Measurements from ENCODE around the gene CIZ1. TPM values are rescaled to one million over a fixed set of nuclear protein-coding genes. Genes with fewer than 3 reads are reported as not detected.

CIZ1 gene
- total and polyA plus RNA-seq, 9 of the 15 experiments (the other 6 are each of a cell fraction or from before 2014, with no cell fraction given), result 6.6 to 329 (median 87.8) TPM

DNA sequence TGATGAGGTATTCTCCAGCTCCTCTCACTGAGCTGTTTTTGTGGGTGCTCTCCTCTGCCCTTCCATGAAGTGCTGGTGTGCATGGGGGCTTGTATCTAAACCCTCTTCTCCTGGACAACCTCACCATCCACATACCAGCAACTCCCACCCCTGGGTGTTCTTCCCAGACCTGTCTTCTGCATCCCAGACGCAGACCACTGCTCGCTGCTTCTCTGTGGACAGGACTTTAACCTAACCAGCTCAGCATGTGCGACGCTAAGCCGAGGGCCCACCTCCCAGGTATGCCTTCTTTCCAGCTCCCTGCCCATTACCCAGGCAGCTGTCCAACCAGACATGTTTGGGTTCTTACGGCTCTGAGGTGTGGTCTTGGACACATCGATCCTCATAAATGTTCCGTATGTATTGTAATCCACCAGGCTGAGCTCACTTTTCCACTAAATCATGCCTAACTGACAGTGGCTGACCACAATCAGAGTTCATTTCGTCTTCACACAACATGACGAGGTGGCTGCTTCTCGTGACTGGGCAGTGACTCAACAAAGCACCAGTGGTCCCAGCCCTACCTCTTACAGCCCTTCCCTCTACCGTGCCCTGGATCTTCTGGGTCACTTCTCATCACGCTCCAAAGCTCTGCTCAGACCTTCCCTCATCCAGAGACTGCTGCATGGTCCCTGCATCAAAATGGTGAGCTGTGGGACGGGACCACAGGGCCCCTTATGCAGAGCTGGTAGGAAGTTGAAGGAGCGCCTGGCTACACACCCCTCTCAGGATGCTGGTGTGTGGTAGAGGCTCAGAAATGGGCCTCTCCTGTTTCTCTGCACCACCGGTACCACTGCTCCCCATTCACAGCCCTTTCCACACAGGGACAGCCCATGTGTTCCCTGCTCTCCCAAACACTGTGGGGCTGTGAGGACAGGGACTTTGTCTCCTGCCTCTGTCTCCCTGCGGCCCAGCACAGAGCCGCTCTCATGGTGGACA is 54.3 kb downstream of the CIZ1 start (continued):
- TF ChIP-seq, protein P1, sequence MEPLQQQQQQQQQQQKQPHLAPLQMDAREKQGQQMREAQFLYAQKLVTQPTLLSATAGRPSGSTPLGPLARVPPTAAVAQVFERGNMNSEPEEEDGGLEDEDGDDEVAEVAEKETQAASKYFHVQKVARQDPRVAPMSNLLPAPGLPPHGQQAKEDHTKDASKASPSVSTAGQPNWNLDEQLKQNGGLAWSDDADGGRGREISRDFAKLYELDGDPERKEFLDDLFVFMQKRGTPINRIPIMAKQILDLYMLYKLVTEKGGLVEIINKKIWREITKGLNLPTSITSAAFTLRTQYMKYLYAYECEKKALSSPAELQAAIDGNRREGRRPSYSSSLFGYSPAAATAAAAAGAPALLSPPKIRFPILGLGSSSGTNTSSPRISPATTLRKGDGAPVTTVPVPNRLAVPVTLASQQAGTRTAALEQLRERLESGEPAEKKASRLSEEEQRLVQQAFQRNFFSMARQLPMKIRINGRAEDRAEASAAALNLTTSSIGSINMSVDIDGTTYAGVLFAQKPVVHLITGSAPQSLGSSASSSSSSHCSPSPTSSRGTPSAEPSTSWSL (CRISPR knock-in tag; IDR thresholded peaks at IDR 0.05; ENCODE audit: borderline replicate concordance), result no peak
- TF ChIP-seq SMARCA4 (IDR thresholded peaks at IDR 0.05) (peak; percentile 12; the same call in 1 of the 2 replicates), RNF2 (IDR thresholded peaks at IDR 0.05) (no peak), NFYB (IDR thresholded peaks at IDR 0.05; ENCODE audit: extremely low read depth, insufficient read length) (no peak), MAFG (tag; conservative IDR thresholded peaks at IDR 0.05) (peak; percentile 36; the same call in 1 of the 2 replicates), CREB1 (IDR thresholded peaks at IDR 0.05) (peak; percentile 68), CREB1 (CRISPR knock-in tag; IDR thresholded peaks at IDR 0.05) (peak; percentile 62), MEIS2 (IDR thresholded peaks at IDR 0.05; ENCODE audit: partially characterized antibody) (peak; percentile 95), ZC3H4 (CRISPR knock-in tag; IDR thresholded peaks at IDR 0.05; ENCODE audit: borderline replicate concordance) (no peak), PHF8 (IDR thresholded peaks at IDR 0.05; ENCODE audit: borderline replicate concordance, low read length) (no peak), ZNF699 (CRISPR knock-in tag; IDR thresholded peaks at IDR 0.05; ENCODE audit: insufficient replicate concordance) (no peak), SRSF7 (optimal IDR thresholded peaks at IDR 0.05; ENCODE audit: low read depth, low read length) (no peak), ATF7 (IDR thresholded peaks at IDR 0.05) (peak; percentile 42; the same call in 1 of the 2 replicates), PPARD (CRISPR knock-in tag; IDR thresholded peaks at IDR 0.05) (no peak), DDX20 (tag; IDR thresholded peaks at IDR 0.05; ENCODE audit: low read depth) (no peak), ZKSCAN3 (CRISPR knock-in tag; IDR thresholded peaks at IDR 0.05) (no peak), MAZ (CRISPR knock-in tag; conservative IDR thresholded peaks at IDR 0.05 in 1 of 2, IDR thresholded peaks at IDR 0.05 in 1 of 2) (no peak), MBD2 (IDR thresholded peaks at IDR 0.05; ENCODE audit: borderline replicate concordance, low read depth) (no peak), BRD4 (IDR thresholded peaks at IDR 0.05) (no peak), BHLHE40 (IDR thresholded peaks at IDR 0.05; ENCODE audit: low read length) (peak; percentile 87), ZNF274 (IDR thresholded peaks at IDR 0.05; ENCODE audit: borderline replicate concordance, low read depth, low read length) (no peak), ZNF24 (IDR thresholded peaks at IDR 0.05) (no peak), ZNF217 (CRISPR knock-in tag; IDR thresholded peaks at IDR 0.05) (no peak)
- TF ChIP-seq, protein P2, sequence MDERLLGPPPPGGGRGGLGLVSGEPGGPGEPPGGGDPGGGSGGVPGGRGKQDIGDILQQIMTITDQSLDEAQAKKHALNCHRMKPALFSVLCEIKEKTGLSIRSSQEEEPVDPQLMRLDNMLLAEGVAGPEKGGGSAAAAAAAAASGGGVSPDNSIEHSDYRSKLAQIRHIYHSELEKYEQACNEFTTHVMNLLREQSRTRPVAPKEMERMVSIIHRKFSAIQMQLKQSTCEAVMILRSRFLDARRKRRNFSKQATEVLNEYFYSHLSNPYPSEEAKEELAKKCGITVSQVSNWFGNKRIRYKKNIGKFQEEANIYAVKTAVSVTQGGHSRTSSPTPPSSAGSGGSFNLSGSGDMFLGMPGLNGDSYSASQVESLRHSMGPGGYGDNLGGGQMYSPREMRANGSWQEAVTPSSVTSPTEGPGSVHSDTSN (CRISPR knock-in tag; IDR thresholded peaks at IDR 0.05; ENCODE audit: low read depth), result peak; percentile 32; the same call in 1 of the 2 replicates
- TF ChIP-seq, protein P2 (tag; conservative IDR thresholded peaks at IDR 0.05; ENCODE audit: low read depth), result peak; percentile 83

Data from K562 (cell line).